Uterus (tissue), 4 donors: ENCODE data around the gene SPTLC2. TPM values are rescaled to one million over a fixed set of nuclear protein-coding genes. Genes with fewer than 3 reads are reported as not detected.

Source experiments
- DNase-seq, 2 donors: peaks; one replicate each; pipeline ENCODE4 v3.0.0-alpha.2; 2019 to 2020
- H3K27ac ChIP-seq, 2 donors: fragments of 200-600 bp; sonication (generic); 1 replicate in 1 of 2; 2 replicates in 1 of 2; pipeline ENCODE4 v1.5.1; 2016 to 2018
- H3K27me3 ChIP-seq, 2 donors: fragments of 200-600 bp; sonication (generic); one replicate each; pipeline ENCODE4 v1.5.1; 2018 to 2019; ENCODE audit warnings: control low read depth in 1 of 2
- H3K36me3 ChIP-seq, 2 donors: fragments of 200-600 bp; sonication (generic); one replicate each; pipeline ENCODE4 v1.5.1; 2019; ENCODE audit warnings: control low read depth in 1 of 2
- H3K4me1 ChIP-seq, 2 donors: fragments of 200-600 bp; sonication (generic); one replicate each; pipeline ENCODE4 v1.5.1; 2018 to 2019; ENCODE audit warnings: control low read depth in 1 of 2
- H3K4me3 ChIP-seq, 2 donors: fragments of 200-600 bp; sonication (generic); 1 replicate in 1 of 2; 2 replicates in 1 of 2; pipeline ENCODE4 v1.5.1; 2018 to 2019; ENCODE audit warnings: mild to moderate bottlenecking in 1 of 2
- H3K9me3 ChIP-seq, 2 donors: fragments of 200-600 bp; sonication (generic); one replicate each; pipeline ENCODE4 v1.5.1; 2019; ENCODE audit warnings: control low read depth in 1 of 2
- CTCF ChIP-seq, 4 experiments: fragments of 200-600 bp in 2 of 4; fragments of 450-650 bp in 2 of 4; sonication (generic) in 2 of 4; IDR thresholded peaks; one replicate each; pipeline ENCODE4 v1.5.1; 2016 to 2019; ENCODE audit warnings: antibody characterized with exemption in 4 of 4, mild to moderate bottlenecking in 2 of 4, moderate library complexity in 1 of 4
- POLR2A ChIP-seq, 2 donors: fragments of 450-650 bp; IDR thresholded peaks; one replicate each; pipeline ENCODE4 v1.6.1; 2016; ENCODE audit warnings: antibody characterized with exemption in 2 of 2, mild to moderate bottlenecking in 1 of 2, moderate library complexity in 1 of 2
- intact Hi-C: fragments of 100-400 bp; cut with DNase I; formaldehyde crosslinking; loops from one replicate; pipeline ENCODE4 v1.15.1; 2023; ENCODE audit warnings: low total_unique reads
- total RNA-seq, 4 donors: library from RNA; depleted of rRNA in 3 of 4; stranded (reverse); fragments of >200 nt in 3 of 4; gene quantifications; one replicate each; pipeline versions ENCODE4 v1.1.0 to v1.2.4, GENCODE V29; 2014 to 2023
- donor health status: DM: yes; HTN: yes; CAD: no.

Gene SPTLC2
- total RNA-seq, 4 donors from 2014 or later, result 12.3 to 64.2 (median 32.1) TPM

GRCh38 chr14:77508249-77508648 is 108.2 kb downstream of the SPTLC2 start:
- H3K27me3 ChIP-seq, result no peaks in the 10 kb centered on the region
- H3K4me1 ChIP-seq, result no peaks in the 10 kb centered on the region
- H3K36me3 ChIP-seq, result no peaks in the 10 kb centered on the region
- no peak for DNase-seq
- no peak overlapping the region for H3K4me3 ChIP-seq
- intact Hi-C loops, result no loop called here
- TF ChIP-seq CTCF (IDR thresholded peaks at IDR 0.05) (no peak), POLR2A (IDR thresholded peaks at IDR 0.05) (no peak)
- H3K27ac ChIP-seq, result peak overlapping the region; percentile 73 to 85
- H3K9me3 ChIP-seq, result no peaks in the 10 kb centered on the region

GRCh38 chr14:77507762-77508161 is 108.7 kb downstream of the SPTLC2 start:
- H3K36me3 ChIP-seq, result no peaks in the 10 kb centered on the region
- H3K4me3 ChIP-seq, result no peak overlapping the region
- H3K9me3 ChIP-seq, result no peaks in the 10 kb centered on the region
- no peaks in the 10 kb centered on the region for H3K27me3 ChIP-seq
- DNase-seq, result no peak
- TF ChIP-seq POLR2A (IDR thresholded peaks at IDR 0.05) (no peak), CTCF (IDR thresholded peaks at IDR 0.05) (no peak)
- intact Hi-C loops, result no loop called here
- no peaks in the 10 kb centered on the region for H3K4me1 ChIP-seq
- peak overlapping the region; percentile 73 to 85 for H3K27ac ChIP-seq

- no peak overlapping the region for H3K27ac ChIP-seq
- intact Hi-C loops, result no loop called here
- no peaks in the 10 kb centered on the region for H3K9me3 ChIP-seq
- DNase-seq, result no peak
- H3K27me3 ChIP-seq, result no peaks in the 10 kb centered on the region
- H3K4me3 ChIP-seq, result no peak overlapping the region
- no peaks in the 10 kb centered on the region for H3K4me1 ChIP-seq
- no peaks in the 10 kb centered on the region for H3K36me3 ChIP-seq
- TF ChIP-seq CTCF (IDR thresholded peaks at IDR 0.05), result no peak
- TF ChIP-seq POLR2A (IDR thresholded peaks at IDR 0.05), result no peak
Measured at GRCh38 chr14:77505031-77505430, 111.4 kb downstream of the SPTLC2 start.

GRCh38 chr14:77503138-77503537 is 113.3 kb downstream of the SPTLC2 start:
- no peaks in the 10 kb centered on the region for H3K9me3 ChIP-seq
- TF ChIP-seq POLR2A (IDR thresholded peaks at IDR 0.05) (no peak), CTCF (IDR thresholded peaks at IDR 0.05) (no peak)
- H3K27me3 ChIP-seq, result no peaks in the 10 kb centered on the region
- no peak overlapping the region for H3K27ac ChIP-seq
- H3K4me3 ChIP-seq, result no peak overlapping the region
- intact Hi-C loops, result no loop called here
- H3K36me3 ChIP-seq, result no peaks in the 10 kb centered on the region
- DNase-seq, result no peak
- H3K4me1 ChIP-seq, result peaks cover 0 to 4% of the 10 kb centered on the region in 2 donors

- Histone ChIP-seq H3K4me1 (peaks cover 0 to 4% of the 10 kb centered on the region in 2 donors), H3K9me3 (no peaks in the 10 kb centered on the region)
- intact Hi-C loops, result no loop called here
Measured at GRCh38 chr14:77502109-77502782, 114.2 kb downstream of the SPTLC2 start.

More at GRCh38 chr14:77502109-77502782, 114.2 kb downstream of the SPTLC2 start:
- no peaks in the 10 kb centered on the region for H3K36me3 ChIP-seq
- no peaks in the 10 kb centered on the region for H3K27me3 ChIP-seq
- no peak for DNase-seq
- no peak overlapping the region for H3K27ac ChIP-seq
- TF ChIP-seq CTCF (IDR thresholded peaks at IDR 0.05) (no peak), POLR2A (IDR thresholded peaks at IDR 0.05) (no peak)
- H3K4me3 ChIP-seq, result no peak overlapping the region
